ENCODE data around the gene ALK.

ALK gene

DNA sequence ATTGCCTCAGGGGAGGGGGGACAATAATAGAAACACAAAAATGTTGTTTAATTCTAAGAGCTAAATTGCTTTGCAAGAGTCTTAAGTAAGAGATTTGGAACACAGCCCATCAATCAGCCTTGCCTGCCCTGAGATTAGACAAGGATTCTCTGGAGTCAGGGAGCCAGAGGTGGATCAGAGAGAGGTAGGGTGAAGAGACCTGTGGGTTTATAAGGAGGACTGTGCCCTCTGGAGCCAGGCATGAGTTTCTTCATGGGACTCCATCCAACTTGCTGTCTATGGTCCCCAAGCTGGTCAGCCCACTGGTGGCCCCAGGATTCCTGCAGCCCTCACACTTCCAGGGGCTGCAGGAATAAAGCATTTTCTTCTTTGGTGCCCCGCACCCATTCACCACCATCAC lies 139.3 kb downstream of the ALK start:
- H3K79me1 ChIP-seq (ENCODE audit: low read depth, low read length) = no peaks in the 10 kb centered on the region
- H4K91ac ChIP-seq (ENCODE audit: low read depth, low read length, poor library complexity) = no peak overlapping the region
- H3K27me3 ChIP-seq (ENCODE audit: control insufficient read depth in 3 of 3, insufficient read depth in 3 of 3, low read depth in 1 of 3, low read length in 3 of 3) = no peaks in the 10 kb centered on the region
- H3K27ac ChIP-seq (replicated peaks; ENCODE audit: low read length) = no peak overlapping the region
- no peak overlapping the region for H2BK15ac ChIP-seq (ENCODE audit: low read length)
- no peak overlapping the region for H3K4me2 ChIP-seq (ENCODE audit: insufficient read depth, low read length, poor library complexity, severe bottlenecking)
- H2AFZ ChIP-seq (ENCODE audit: low read length) = no peak overlapping the region
- no peak overlapping the region for H2BK5ac ChIP-seq (ENCODE audit: low read length)
- DNase-seq (ENCODE audit: low spot score) = no peak
- peaks cover 3 to 10% of the 10 kb centered on the region in 2 donors for H3K4me1 ChIP-seq (ENCODE audit: control insufficient read depth in 2 of 2, insufficient read depth in 1 of 2, low read depth in 1 of 2, low read length in 2 of 2)
- H2AK5ac ChIP-seq (ENCODE audit: low read depth, low read length) = no peak overlapping the region
- no peak overlapping the region for H3K4me3 ChIP-seq (ENCODE audit: low read length in 2 of 2)
- H3K4ac ChIP-seq (ENCODE audit: low read length) = no peak overlapping the region
- no peaks in the 10 kb centered on the region for H3K9me3 ChIP-seq (replicated peaks in 1 of 2; ENCODE audit: control insufficient read depth in 2 of 2, insufficient read depth in 1 of 2, low read depth in 1 of 2, low read length in 2 of 2)
- no CpG with 5 or more reads among the region's 1 CpG for WGBS, 2 donors (ENCODE audit: extremely low coverage in 2 of 2, insufficient read length in 2 of 2, insufficient replicate concordance in 1 of 2)
- H2BK120ac ChIP-seq (ENCODE audit: low read depth, low read length) = no peak overlapping the region
- H3K9ac ChIP-seq (ENCODE audit: low read depth, low read length, poor library complexity) = no peak overlapping the region
- H4K8ac ChIP-seq (ENCODE audit: low read depth, low read length) = no peak overlapping the region
- no peak overlapping the region for H2BK12ac ChIP-seq (ENCODE audit: low read length)
- no peak overlapping the region for H3K23ac ChIP-seq (ENCODE audit: low read depth, low read length, poor library complexity)
- H3K36me3 ChIP-seq (replicated peaks in 1 of 2; ENCODE audit: control insufficient read depth in 2 of 2, insufficient read depth in 2 of 2, low read length in 2 of 2) = no peaks in the 10 kb centered on the region
- no peak overlapping the region for H3K14ac ChIP-seq (ENCODE audit: low read length)
- no peak overlapping the region for H3K18ac ChIP-seq (ENCODE audit: low read length)

GRCh38 chr2:29780906-29781305 lies 140.5 kb downstream of the ALK start:
- no peak overlapping the region for H2BK12ac ChIP-seq (ENCODE audit: low read length)
- H3K14ac ChIP-seq (ENCODE audit: low read length) = no peak overlapping the region
- no peak overlapping the region for H3K27ac ChIP-seq (replicated peaks; ENCODE audit: low read length)
- H3K79me1 ChIP-seq (ENCODE audit: low read depth, low read length) = no peaks in the 10 kb centered on the region
- no peak overlapping the region for H4K91ac ChIP-seq (ENCODE audit: low read depth, low read length, poor library complexity)
- no peaks in the 10 kb centered on the region for H3K36me3 ChIP-seq (replicated peaks in 1 of 2; ENCODE audit: control insufficient read depth in 2 of 2, insufficient read depth in 2 of 2, low read length in 2 of 2)
- no peak overlapping the region for H3K18ac ChIP-seq (ENCODE audit: low read length)
- DNase-seq (ENCODE audit: low spot score) = no peak
- H3K4me3 ChIP-seq (ENCODE audit: low read length in 2 of 2) = no peak overlapping the region
- no peaks in the 10 kb centered on the region for H3K27me3 ChIP-seq (ENCODE audit: control insufficient read depth in 3 of 3, insufficient read depth in 3 of 3, low read depth in 1 of 3, low read length in 3 of 3)
- H3K9me3 ChIP-seq (replicated peaks in 1 of 2; ENCODE audit: control insufficient read depth in 2 of 2, insufficient read depth in 1 of 2, low read depth in 1 of 2, low read length in 2 of 2) = no peaks in the 10 kb centered on the region
- H2BK120ac ChIP-seq (ENCODE audit: low read depth, low read length) = no peak overlapping the region
- H2BK15ac ChIP-seq (ENCODE audit: low read length) = no peak overlapping the region
- H3K4me1 ChIP-seq (ENCODE audit: control insufficient read depth in 2 of 2, insufficient read depth in 1 of 2, low read depth in 1 of 2, low read length in 2 of 2) = peaks cover 3 to 10% of the 10 kb centered on the region in 2 donors
- no peak overlapping the region for H3K4ac ChIP-seq (ENCODE audit: low read length)
- H3K4me2 ChIP-seq (ENCODE audit: insufficient read depth, low read length, poor library complexity, severe bottlenecking) = no peak overlapping the region
- H3K23ac ChIP-seq (ENCODE audit: low read depth, low read length, poor library complexity) = no peak overlapping the region
- no peak overlapping the region for H2BK5ac ChIP-seq (ENCODE audit: low read length)
- H4K8ac ChIP-seq (ENCODE audit: low read depth, low read length) = no peak overlapping the region
- H2AFZ ChIP-seq (ENCODE audit: low read length) = no peak overlapping the region
- H3K9ac ChIP-seq (ENCODE audit: low read depth, low read length, poor library complexity) = no peak overlapping the region
- no CpG with 5 or more reads among the region's 1 CpG for WGBS, 2 donors (ENCODE audit: extremely low coverage in 2 of 2, insufficient read length in 2 of 2, insufficient replicate concordance in 1 of 2)
- no peak overlapping the region for H2AK5ac ChIP-seq (ENCODE audit: low read depth, low read length)

GRCh38 chr2:29777161-29777560 lies 144.2 kb downstream of the ALK start:
- H3K9me3 ChIP-seq (replicated peaks in 1 of 2; ENCODE audit: control insufficient read depth in 2 of 2, insufficient read depth in 1 of 2, low read depth in 1 of 2, low read length in 2 of 2) = no peaks in the 10 kb centered on the region
- H3K18ac ChIP-seq (ENCODE audit: low read length) = no peak overlapping the region
- H3K14ac ChIP-seq (ENCODE audit: low read length) = no peak overlapping the region
- H3K9ac ChIP-seq (ENCODE audit: low read depth, low read length, poor library complexity) = no peak overlapping the region
- no peak overlapping the region for H3K4me3 ChIP-seq (ENCODE audit: low read length in 2 of 2)
- no peak overlapping the region for H2BK12ac ChIP-seq (ENCODE audit: low read length)
- H2BK15ac ChIP-seq (ENCODE audit: low read length) = no peak overlapping the region
- peaks cover 0 to 2% of the 10 kb centered on the region in 2 donors for H3K4me1 ChIP-seq (ENCODE audit: control insufficient read depth in 2 of 2, insufficient read depth in 1 of 2, low read depth in 1 of 2, low read length in 2 of 2)
- no peaks in the 10 kb centered on the region for H3K27me3 ChIP-seq (ENCODE audit: control insufficient read depth in 3 of 3, insufficient read depth in 3 of 3, low read depth in 1 of 3, low read length in 3 of 3)
- no peak overlapping the region for H3K23ac ChIP-seq (ENCODE audit: low read depth, low read length, poor library complexity)
- no peak overlapping the region for H3K4me2 ChIP-seq (ENCODE audit: insufficient read depth, low read length, poor library complexity, severe bottlenecking)
- no peak overlapping the region for H2BK5ac ChIP-seq (ENCODE audit: low read length)
- no peaks in the 10 kb centered on the region for H3K79me1 ChIP-seq (ENCODE audit: low read depth, low read length)
- no peak overlapping the region for H3K27ac ChIP-seq (replicated peaks; ENCODE audit: low read length)
- H2AFZ ChIP-seq (ENCODE audit: low read length) = no peak overlapping the region
- no peak overlapping the region for H4K91ac ChIP-seq (ENCODE audit: low read depth, low read length, poor library complexity)
- DNase-seq (ENCODE audit: low spot score) = no peak
- H3K4ac ChIP-seq (ENCODE audit: low read length) = no peak overlapping the region
- no peak overlapping the region for H4K8ac ChIP-seq (ENCODE audit: low read depth, low read length)
- WGBS, 2 donors (ENCODE audit: extremely low coverage in 2 of 2, insufficient read length in 2 of 2, insufficient replicate concordance in 1 of 2) = no CpG with 5 or more reads among the region's 2 CpGs
- no peak overlapping the region for H2AK5ac ChIP-seq (ENCODE audit: low read depth, low read length)
- H2BK120ac ChIP-seq (ENCODE audit: low read depth, low read length) = no peak overlapping the region
- H3K36me3 ChIP-seq (replicated peaks in 1 of 2; ENCODE audit: control insufficient read depth in 2 of 2, insufficient read depth in 2 of 2, low read length in 2 of 2) = no peaks in the 10 kb centered on the region

DNA sequence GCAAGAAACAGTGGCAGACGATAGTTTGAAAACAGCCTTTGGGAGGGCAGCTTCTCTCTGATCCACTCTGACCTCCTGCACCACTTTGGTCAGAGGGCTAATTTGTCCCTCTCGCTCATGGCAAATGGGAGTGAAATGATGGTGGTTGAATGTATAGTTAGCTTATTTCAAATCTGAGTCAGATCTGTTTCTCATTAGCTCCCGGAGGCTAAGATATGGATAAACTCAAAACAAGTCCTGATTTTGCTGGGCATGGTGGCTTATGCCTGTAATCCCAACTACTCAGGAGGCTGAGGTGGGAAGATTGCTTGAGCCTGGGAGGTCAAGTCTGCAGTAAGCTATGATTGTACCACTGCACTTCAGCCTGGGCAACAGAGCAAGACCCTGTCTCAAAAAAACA lies 145.0 kb downstream of the ALK start:
- WGBS, 2 donors (ENCODE audit: extremely low coverage in 2 of 2, insufficient read length in 2 of 2, insufficient replicate concordance in 1 of 2) = no CpG with 5 or more reads among the region's 3 CpGs
- DNase-seq (ENCODE audit: low spot score) = no peak

More for the DNA sequence above, 145.0 kb downstream of the ALK start:
- Histone ChIP-seq H3K27ac (replicated peaks; ENCODE audit: low read length) (no peak overlapping the region), H2AFZ (ENCODE audit: low read length) (no peak overlapping the region), H3K27me3 (ENCODE audit: control insufficient read depth in 3 of 3, insufficient read depth in 3 of 3, low read depth in 1 of 3, low read length in 3 of 3) (no peaks in the 10 kb centered on the region), H2BK120ac (ENCODE audit: low read depth, low read length) (no peak overlapping the region), H4K8ac (ENCODE audit: low read depth, low read length) (no peak overlapping the region), H2BK15ac (ENCODE audit: low read length) (no peak overlapping the region), H2BK5ac (ENCODE audit: low read length) (no peak overlapping the region), H3K4ac (ENCODE audit: low read length) (no peak overlapping the region), H3K4me3 (ENCODE audit: low read length in 2 of 2) (no peak overlapping the region), H3K79me1 (ENCODE audit: low read depth, low read length) (no peaks in the 10 kb centered on the region), H3K18ac (ENCODE audit: low read length) (no peak overlapping the region), H2AK5ac (ENCODE audit: low read depth, low read length) (no peak overlapping the region), H2BK12ac (ENCODE audit: low read length) (no peak overlapping the region), H3K23ac (ENCODE audit: low read depth, low read length, poor library complexity) (no peak overlapping the region), H3K14ac (ENCODE audit: low read length) (no peak overlapping the region), H3K9ac (ENCODE audit: low read depth, low read length, poor library complexity) (no peak overlapping the region), H3K4me1 (ENCODE audit: control insufficient read depth in 2 of 2, insufficient read depth in 1 of 2, low read depth in 1 of 2, low read length in 2 of 2) (peaks cover 0 to 2% of the 10 kb centered on the region in 2 donors), H4K91ac (ENCODE audit: low read depth, low read length, poor library complexity) (no peak overlapping the region), H3K9me3 (replicated peaks in 1 of 2; ENCODE audit: control insufficient read depth in 2 of 2, insufficient read depth in 1 of 2, low read depth in 1 of 2, low read length in 2 of 2) (no peaks in the 10 kb centered on the region), H3K36me3 (replicated peaks in 1 of 2; ENCODE audit: control insufficient read depth in 2 of 2, insufficient read depth in 2 of 2, low read length in 2 of 2) (no peaks in the 10 kb centered on the region), H3K4me2 (ENCODE audit: insufficient read depth, low read length, poor library complexity, severe bottlenecking) (no peak overlapping the region)

Measured in neuronal stem cell (in vitro differentiated cells).